GM19351 (cell line): Measurements from ENCODE around the gene EXOSC7.
"Not testable (repeated sequence)": the region's sequence is repeated elsewhere in the genome, so short reads cannot be mapped to it uniquely, and the experiment has no call there.

Source experiments
- ATAC-seq: cut with Tn5 transposase; IDR thresholded peaks from one replicate; pipeline ENCODE4 v1.9.1; 2021; ENCODE audit warnings: mild to moderate bottlenecking, moderate library complexity; ENCODE audit not compliant: unreplicated experiment

The EXOSC7 gene

GRCh38 chr3:45053805-45054195 is 77.8 kb downstream of the EXOSC7 start:
- ATAC-seq = not testable (repeated sequence)

GRCh38 chr3:45054196-45054857 is 78.3 kb downstream of the EXOSC7 start:
- ATAC-seq = no peak

DNA sequence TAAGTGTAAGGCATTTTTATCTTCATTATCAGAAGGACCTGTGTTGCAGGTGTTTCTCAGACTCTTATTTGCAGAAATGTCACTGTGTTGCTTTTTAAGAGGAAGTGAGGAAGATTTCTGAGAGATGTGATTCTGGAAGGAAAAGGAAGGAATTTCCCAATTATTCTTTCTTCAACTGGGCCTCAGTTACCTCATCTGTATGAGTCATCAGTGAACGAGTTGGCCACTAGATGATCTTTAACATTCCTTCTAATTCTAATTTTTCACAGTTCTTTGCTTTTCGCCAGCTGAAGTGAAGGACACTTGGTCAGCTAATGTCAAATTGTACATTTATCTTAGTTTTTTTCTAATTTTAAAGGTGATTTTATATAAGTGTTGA is 79.0 kb downstream of the EXOSC7 start:
- ATAC-seq = no peak

DNA sequence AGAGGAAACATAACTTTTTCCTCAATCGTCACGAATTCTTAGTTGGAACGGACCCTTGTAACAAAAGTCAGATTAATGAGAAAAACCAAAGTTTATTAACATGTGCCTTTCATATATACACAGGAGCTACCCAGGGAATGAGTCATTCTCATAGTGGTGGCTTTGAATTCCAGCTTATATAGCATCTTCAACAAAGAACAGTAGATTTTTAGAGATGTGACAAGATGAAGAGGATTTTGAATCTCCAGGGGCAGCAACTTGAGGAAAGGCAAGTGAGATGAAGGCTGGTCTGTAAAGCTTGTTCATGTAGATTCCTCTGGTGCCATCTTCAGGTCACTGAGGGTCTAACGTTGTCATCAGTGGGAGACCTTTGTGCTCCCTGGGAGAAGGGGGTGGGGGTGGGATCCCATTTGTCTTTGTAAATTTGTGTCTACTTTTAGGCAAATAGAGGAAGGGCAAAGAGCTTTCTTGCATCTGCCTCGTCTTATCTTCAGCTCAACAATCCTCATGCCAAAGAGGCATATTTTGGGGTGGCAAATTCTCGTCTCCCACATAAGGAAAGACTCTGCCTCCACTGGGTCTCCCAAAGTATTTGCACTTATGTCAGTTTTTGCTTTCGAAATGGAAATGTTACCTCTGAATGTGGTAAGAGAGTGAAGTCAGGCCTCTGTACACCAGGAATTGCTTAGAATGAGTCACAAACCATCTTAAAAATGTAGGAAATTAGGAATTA is 79.5 kb downstream of the EXOSC7 start:
- ATAC-seq = no peak

- ATAC-seq = no peak
These were observed 80.7 kb downstream of the EXOSC7 start for GRCh38 chr3:45056608-45057301.

DNA sequence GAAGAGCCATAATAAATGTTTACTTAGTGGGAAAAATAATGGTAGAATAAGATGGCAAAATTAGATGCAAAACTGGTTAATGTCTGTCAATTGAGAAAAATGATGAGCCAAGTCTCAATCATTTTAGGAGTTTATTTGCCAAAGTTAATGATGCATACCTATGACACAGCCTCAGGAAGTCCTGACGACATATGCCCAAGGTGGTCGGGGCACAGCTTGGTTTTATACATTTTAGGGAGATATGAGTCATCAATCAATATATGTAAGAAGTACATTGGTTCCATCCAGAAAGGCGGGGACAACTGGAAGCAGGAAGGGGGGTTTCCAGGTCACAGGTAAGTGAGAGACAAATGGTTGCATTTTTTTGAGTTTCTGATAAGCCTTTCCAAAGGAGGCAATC is 81.5 kb downstream of the EXOSC7 start:
- ATAC-seq = no peak

DNA sequence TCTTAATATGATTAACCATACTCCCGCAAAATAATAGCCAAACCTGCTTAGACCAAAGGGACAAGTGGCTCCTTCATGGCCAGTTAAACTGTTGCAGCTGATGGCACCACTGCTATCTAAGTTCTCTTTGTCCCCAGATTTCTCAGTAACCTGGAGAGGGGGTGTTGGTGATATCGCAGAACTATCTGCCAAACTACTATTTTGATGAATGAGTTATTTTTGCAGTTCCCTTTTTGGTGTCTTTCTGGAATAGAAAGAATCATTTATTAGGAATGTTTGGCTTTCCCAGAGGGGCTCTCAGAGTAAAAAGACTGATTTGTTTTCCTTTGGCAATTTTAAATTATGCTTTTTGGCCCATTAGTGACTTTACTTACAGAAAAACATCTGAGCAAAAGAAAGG is 83.1 kb downstream of the EXOSC7 start:
- no peak for ATAC-seq

GRCh38 chr3:45060165-45060892 is 84.3 kb downstream of the EXOSC7 start:
- ATAC-seq = no peak
